HEK293T (cell line): Measurements from ENCODE around the gene TMEM232.

Experiments
- ARNT ChIP-seq: fragments of 450-650 bp; IDR thresholded peaks from 2 replicates; pipeline ENCODE4 v1.6.1; 2017; ENCODE audit warnings: mild to moderate bottlenecking
- BHLHE40 ChIP-seq: fragments of 450-650 bp; IDR thresholded peaks from 2 replicates; pipeline ENCODE4 v1.6.1; 2016; ENCODE audit warnings: mild to moderate bottlenecking, moderate library complexity, borderline replicate concordance
- CTBP1 ChIP-seq: fragments of 450-650 bp; IDR thresholded peaks from 2 replicates; pipeline ENCODE4 v1.6.1; 2016; ENCODE audit warnings: borderline replicate concordance
- ELF4 ChIP-seq: fragments of 450-650 bp; IDR thresholded peaks from 2 replicates; pipeline ENCODE4 v1.6.1; 2017; ENCODE audit warnings: antibody characterized with exemption
- FOXA1 ChIP-seq: fragments of 450-650 bp; IDR thresholded peaks from 2 replicates; pipeline ENCODE4 v1.6.1; 2016; ENCODE audit warnings: mild to moderate bottlenecking
- FOXK2 ChIP-seq: fragments of 450-650 bp; IDR thresholded peaks from 2 replicates; pipeline ENCODE4 v1.6.1; 2016; ENCODE audit warnings: mild to moderate bottlenecking
- FOXM1 ChIP-seq: fragments of 450-650 bp; IDR thresholded peaks from 2 replicates; pipeline ENCODE4 v1.6.1; 2017; ENCODE audit warnings: mild to moderate bottlenecking, borderline replicate concordance
- HDGF ChIP-seq: fragments of 450-650 bp; IDR thresholded peaks from 2 replicates; pipeline ENCODE4 v1.6.1; 2017; ENCODE audit warnings: antibody characterized with exemption, borderline replicate concordance
- LEF1 ChIP-seq: fragments of 450-650 bp; IDR thresholded peaks from 2 replicates; pipeline ENCODE4 v1.6.1; 2017; ENCODE audit warnings: mild to moderate bottlenecking, borderline replicate concordance
- SP1 ChIP-seq: fragments of 450-650 bp; IDR thresholded peaks from 2 replicates; pipeline ENCODE4 v1.6.1; 2017
- SUZ12 ChIP-seq: fragments of 450-650 bp; IDR thresholded peaks from 2 replicates; pipeline ENCODE4 v1.6.1; 2016; ENCODE audit warnings: mild to moderate bottlenecking
- TARDBP ChIP-seq: fragments of 450-650 bp; IDR thresholded peaks from 2 replicates; pipeline ENCODE4 v1.6.1; 2016
- ZNF384 ChIP-seq: fragments of 450-650 bp; IDR thresholded peaks from 2 replicates; pipeline ENCODE4 v1.6.1; 2016
- TF ChIP-seq, protein P1 (sequence below): fragments of 450-650 bp; IDR thresholded peaks from 2 replicates; pipeline ENCODE4 v1.6.1; 2016

DNA sequence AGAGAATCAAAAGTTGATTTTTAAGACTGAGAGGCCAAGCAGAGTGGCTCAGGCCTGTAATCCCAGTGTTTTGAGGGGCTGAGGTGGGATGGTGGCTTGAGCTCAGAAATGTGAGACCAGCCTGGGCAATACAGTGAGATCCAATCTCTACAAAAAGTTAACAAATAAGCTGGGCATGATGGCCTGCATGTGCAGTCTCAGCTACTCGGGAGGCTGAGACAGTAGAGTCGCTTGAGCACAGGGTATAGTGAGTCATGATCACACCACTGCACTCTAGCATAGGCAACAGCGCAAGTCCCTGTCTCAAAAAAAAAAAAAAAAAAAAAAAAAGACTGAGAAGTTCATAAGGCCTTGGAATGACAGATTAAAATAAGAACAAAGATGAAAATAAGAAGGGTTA, 177.2 kb downstream of the TMEM232 start:
- no peak for TF ChIP-seq CTBP1
- TF ChIP-seq FOXK2, result no peak
- no peak for TF ChIP-seq HDGF
- TF ChIP-seq BHLHE40, result no peak
- TF ChIP-seq, protein P1, sequence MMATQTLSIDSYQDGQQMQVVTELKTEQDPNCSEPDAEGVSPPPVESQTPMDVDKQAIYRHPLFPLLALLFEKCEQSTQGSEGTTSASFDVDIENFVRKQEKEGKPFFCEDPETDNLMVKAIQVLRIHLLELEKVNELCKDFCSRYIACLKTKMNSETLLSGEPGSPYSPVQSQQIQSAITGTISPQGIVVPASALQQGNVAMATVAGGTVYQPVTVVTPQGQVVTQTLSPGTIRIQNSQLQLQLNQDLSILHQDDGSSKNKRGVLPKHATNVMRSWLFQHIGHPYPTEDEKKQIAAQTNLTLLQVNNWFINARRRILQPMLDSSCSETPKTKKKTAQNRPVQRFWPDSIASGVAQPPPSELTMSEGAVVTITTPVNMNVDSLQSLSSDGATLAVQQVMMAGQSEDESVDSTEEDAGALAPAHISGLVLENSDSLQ, result no peak
- no peak for TF ChIP-seq SP1
- no peak for TF ChIP-seq ELF4
- TF ChIP-seq ARNT, result no peak
- no peak for TF ChIP-seq TARDBP
- no peak for TF ChIP-seq LEF1
- TF ChIP-seq SUZ12, result no peak
- no peak for TF ChIP-seq FOXA1
- TF ChIP-seq ZNF384, result no peak
- TF ChIP-seq FOXM1, result no peak
